Measurements from ENCODE around the gene SYT7. TPM values are rescaled to one million over a fixed set of nuclear protein-coding genes. Genes with fewer than 3 reads are reported as not detected.

The SYT7 gene
- total and polyA plus RNA-seq, 2 of the 8 experiments (the other 6 are each of a cell fraction or from before 2014, with no cell fraction given), result 9.6 to 10.5 TPM

DNA sequence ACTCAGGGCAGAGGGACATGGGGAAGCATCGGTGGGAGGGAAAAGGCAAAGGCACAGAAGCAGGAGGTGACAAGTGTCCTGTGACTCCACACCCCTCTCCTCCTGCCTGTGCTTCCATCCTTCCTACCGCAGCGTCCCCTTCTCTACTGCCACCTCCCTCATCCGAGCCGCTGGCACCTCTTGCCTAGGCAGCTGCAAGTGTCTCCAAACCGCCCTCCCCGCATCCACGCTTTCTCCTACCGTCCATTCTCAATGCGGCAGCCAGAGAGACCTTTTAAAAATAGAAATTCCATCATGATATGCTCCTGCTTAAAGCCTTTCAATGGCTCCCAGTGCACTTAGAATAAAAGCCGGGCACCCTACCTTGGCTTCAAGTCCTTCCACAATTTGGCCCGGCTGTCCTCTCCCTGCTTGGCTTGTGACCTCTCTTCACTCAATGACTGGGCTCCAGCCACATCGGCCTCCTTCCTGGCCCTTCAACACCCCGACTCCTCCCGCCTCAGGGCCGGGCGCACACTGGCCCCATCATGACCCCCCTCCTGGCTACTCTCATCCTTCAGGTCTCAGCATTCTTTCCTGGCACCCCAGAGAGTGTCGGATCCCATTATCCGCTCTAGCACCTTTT lies 55.8 kb downstream of the SYT7 start:
- Histone ChIP-seq H2AFZ (ENCODE audit: low read length) (no peak overlapping the region), H3K4ac (replicated peaks; ENCODE audit: insufficient read length, low read depth, low read length) (peak overlapping the region; percentile 50), H4K5ac (ENCODE audit: insufficient read length, low read depth, low read length) (no peak overlapping the region), H4K8ac (ENCODE audit: extremely low read depth, insufficient read depth, low read length) (no peak overlapping the region; the same call in 1 of the 2 replicates), H3K36me3 (ENCODE audit: control insufficient read depth in 2 of 4, insufficient read depth in 4 of 4, low read length in 3 of 4) (no peaks in the 10 kb centered on the region), H3K23me2 (ENCODE audit: low read depth, low read length) (no peaks in the 10 kb centered on the region), H3K9me3 (ENCODE audit: insufficient read depth in 2 of 2, low read depth in 1 of 2, low read length in 1 of 2) (no peaks in the 10 kb centered on the region), H3K79me2 (ENCODE audit: control insufficient read depth in 1 of 2, insufficient read depth in 2 of 2, low read length in 2 of 2) (no peaks in the 10 kb centered on the region), H3K4me3 (ENCODE audit: extremely low read depth in 1 of 4, insufficient read depth in 2 of 4, low read depth in 3 of 4, low read length in 4 of 4) (no peak overlapping the region), H3K9ac (replicated peaks in 1 of 4; ENCODE audit: extremely low read depth in 1 of 4, low read depth in 3 of 4, low read length in 3 of 4) (no peak overlapping the region), H2BK12ac (ENCODE audit: low read depth, low read length) (no peak overlapping the region), H3K79me1 (ENCODE audit: low read depth, low read length) (no peaks in the 10 kb centered on the region), H2BK120ac (replicated peaks; ENCODE audit: low read depth, low read length) (no peak overlapping the region), H3K27me3 (replicated peaks in 1 of 4; ENCODE audit: control insufficient read depth in 3 of 4, extremely low read depth in 1 of 4, insufficient read depth in 3 of 4, low read length in 3 of 4) (no peaks in the 10 kb centered on the region; a peak in 1 of 7 replicates), H2BK15ac (ENCODE audit: low read length) (no peak overlapping the region), H3K4me2 (ENCODE audit: insufficient read depth in 1 of 2, low read depth in 2 of 2, low read length in 2 of 2) (no peak overlapping the region), H4K20me1 (replicated peaks in 1 of 2; ENCODE audit: control insufficient read depth in 1 of 2, insufficient read depth in 2 of 2, low read length in 2 of 2) (peaks cover 0 to 5% of the 10 kb centered on the region in 2 experiments), H2BK5ac (ENCODE audit: low read depth, low read length) (no peak overlapping the region), H3K14ac (ENCODE audit: insufficient read length) (no peak overlapping the region), H4K91ac (replicated peaks; ENCODE audit: insufficient read length, low read length) (no peak overlapping the region), H3K27ac (ENCODE audit: low read depth, low read length) (no peak overlapping the region), H3K18ac (ENCODE audit: extremely low read depth, low read length) (no peak overlapping the region), H3K56ac (replicated peaks; ENCODE audit: insufficient read length, low read depth, low read length) (no peak overlapping the region), H2BK20ac (ENCODE audit: low read length) (no peak overlapping the region), H2AK5ac (ENCODE audit: low read depth, low read length) (no peak overlapping the region), H3K4me1 (replicated peaks in 1 of 4; ENCODE audit: control insufficient read depth in 3 of 4, insufficient read depth in 4 of 4, low read length in 3 of 4) (peaks cover 0 to 11% (median 4%) of the 10 kb centered on the region in 4 experiments; a peak in 5 of 7 replicates), H3K23ac (ENCODE audit: insufficient read length) (no peak overlapping the region)
- WGBS, 2 experiments (ENCODE audit: extremely low coverage in 1 of 2, insufficient coverage in 1 of 2, insufficient read length in 1 of 2, insufficient replicate concordance in 2 of 2, low coverage in 1 of 2, low lambda C conversion rate in 2 of 2, missing lambda C conversion rate in 1 of 2), result 92% methylated on average over 19 of the region's 19 CpGs; no CpG with 5 or more reads in 1 of the 2 experiments
- TF ChIP-seq EZH2 (IDR thresholded peaks at IDR 0.05; ENCODE audit: low read depth, low read length, severe bottlenecking), result no peak
- CTCF ChIA-PET (ENCODE audit: partially characterized antibody), result interaction anchor here (2.1 to 40.4 kb wide), 3 partner anchors 15 to 57 kb away, joined by 9 to 2106 read pairs (median 14); a partner anchor contains a TSS
- FAIRE-seq (no peak), DNase-seq (ENCODE audit: low read depth in 1 of 2, low spot score in 2 of 2) (no peak)
- POLR2A ChIA-PET (ENCODE audit: partially characterized antibody), result interaction anchor here (1.8 kb wide), 1 partner anchor 11 kb away, joined by 4 read pairs; no protein-coding TSS in a partner anchor

Data from H1 (cell line).